GM21360 (cell line): ENCODE results near the gene PER2.
A peak's percentile ranks its signal among the peaks of the same experiment; 100 is the strongest.
"Not testable (repeated sequence)": the region's sequence is repeated elsewhere in the genome, so short reads cannot be mapped to it uniquely, and the experiment has no call there.

Experiments
- ATAC-seq: cut with Tn5 transposase; IDR thresholded peaks from one replicate; pipeline ENCODE4 v1.9.1; 2021; ENCODE audit warnings: mild to moderate bottlenecking, moderate library complexity; ENCODE audit not compliant: unreplicated experiment

PER2 gene

GRCh38 chr2:238287737-238288649 lies at the start of gene PER2:
Gene PER2 (minus strand): TSS chr2:238288610. CDS start chr2:238277936, 10,674 bp downstream.
- ATAC-seq: peak; percentile 24

DNA sequence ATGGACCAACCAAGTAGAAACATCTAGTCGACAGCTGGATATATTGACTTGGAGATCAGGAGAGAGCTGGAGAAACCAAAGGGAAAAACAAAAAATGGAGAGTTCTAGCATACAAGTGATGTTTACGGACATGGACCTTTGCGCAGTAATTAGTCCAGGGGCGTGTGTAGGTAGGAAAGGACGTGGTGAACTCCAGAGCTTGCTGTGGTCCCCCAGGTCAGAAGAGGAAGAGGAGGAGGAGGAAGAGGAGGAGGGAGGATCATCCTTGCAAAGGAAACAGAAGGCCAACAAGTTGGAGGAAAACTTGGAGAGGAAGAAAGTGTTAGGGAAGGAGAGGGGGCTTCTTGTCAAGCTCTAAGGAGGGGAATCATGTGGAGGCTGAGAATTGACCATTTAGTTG lies 49.4 kb upstream of the PER2 start:
- no peak for ATAC-seq

- no peak for ATAC-seq
Measured at GRCh38 chr2:238336793-238337444, 48.5 kb upstream of the PER2 start.

GRCh38 chr2:238336151-238336550 lies 47.7 kb upstream of the PER2 start:
- no peak for ATAC-seq

- not testable (repeated sequence) for ATAC-seq
Measured at GRCh38 chr2:238335591-238335990, 47.2 kb upstream of the PER2 start.

- no peak for ATAC-seq
Measured at GRCh38 chr2:238334885-238335284, 46.5 kb upstream of the PER2 start.

DNA sequence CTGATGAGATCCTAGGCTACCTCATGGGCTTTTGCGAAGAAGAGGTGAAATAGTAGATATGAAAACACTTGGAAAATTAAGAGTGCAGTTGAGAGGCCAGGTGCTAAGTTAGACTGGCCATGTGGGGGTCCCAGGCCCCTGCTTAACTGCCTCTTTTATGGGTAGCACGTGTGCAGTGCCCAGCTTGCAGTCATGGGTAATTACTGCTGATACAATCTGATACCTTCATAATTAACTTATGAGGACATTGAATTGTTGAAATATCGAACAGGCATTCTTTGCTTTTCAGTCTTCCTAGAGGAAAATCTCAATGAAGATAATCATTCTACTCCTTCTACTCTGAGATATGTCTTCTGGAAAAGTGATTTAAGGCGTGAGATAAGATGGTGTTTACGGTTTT lies 43.5 kb upstream of the PER2 start:
- no peak for ATAC-seq

- no peak for ATAC-seq
Measured at GRCh38 chr2:238330391-238330790, 42.0 kb upstream of the PER2 start.

DNA sequence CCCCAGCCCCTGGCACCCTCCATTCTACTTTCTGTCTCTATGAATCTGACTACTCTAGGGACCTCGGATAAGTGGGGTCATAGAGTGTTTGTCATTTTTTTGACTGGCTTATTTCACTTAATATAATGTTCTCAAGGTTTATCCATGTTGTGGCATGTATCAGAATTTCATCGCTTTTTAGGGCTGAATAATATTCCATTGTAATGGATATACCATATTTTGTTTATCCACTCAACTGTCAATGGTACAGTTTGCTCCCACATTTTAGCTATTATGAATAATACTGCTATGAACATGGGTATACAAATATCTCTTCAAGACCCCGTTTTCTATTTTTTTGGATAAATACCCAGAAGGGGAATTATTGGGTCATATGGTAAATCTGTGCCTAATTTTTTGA lies 39.3 kb upstream of the PER2 start:
- no peak for ATAC-seq

- no peak for ATAC-seq
Measured at GRCh38 chr2:238326801-238327365, 38.5 kb upstream of the PER2 start.

- ATAC-seq: no peak
Measured at GRCh38 chr2:238325694-238326093, 37.3 kb upstream of the PER2 start.

GRCh38 chr2:238324248-238324647 lies 35.8 kb upstream of the PER2 start:
- not testable (repeated sequence) for ATAC-seq

DNA sequence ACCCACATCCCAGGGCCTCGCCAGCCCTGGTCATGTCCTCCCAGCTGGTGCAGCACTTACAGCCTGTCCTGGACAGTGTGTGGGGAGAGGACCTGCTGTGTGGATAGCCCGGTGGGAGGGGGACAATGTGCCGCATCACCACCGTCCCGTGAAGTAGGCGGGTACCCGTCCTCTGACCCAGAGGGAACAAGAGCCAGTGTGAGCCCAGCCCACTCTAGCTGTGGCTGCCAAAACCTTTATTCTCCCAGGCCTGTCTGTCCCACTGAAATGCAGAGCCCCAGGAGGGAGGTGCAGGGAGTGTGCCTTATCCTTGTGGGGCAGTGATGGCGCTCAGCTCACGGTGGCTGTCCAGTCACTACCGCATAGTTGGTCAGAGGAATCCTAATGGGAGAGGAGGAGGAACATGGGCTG lies 33.6 kb upstream of the PER2 start:
- no peak for ATAC-seq

DNA sequence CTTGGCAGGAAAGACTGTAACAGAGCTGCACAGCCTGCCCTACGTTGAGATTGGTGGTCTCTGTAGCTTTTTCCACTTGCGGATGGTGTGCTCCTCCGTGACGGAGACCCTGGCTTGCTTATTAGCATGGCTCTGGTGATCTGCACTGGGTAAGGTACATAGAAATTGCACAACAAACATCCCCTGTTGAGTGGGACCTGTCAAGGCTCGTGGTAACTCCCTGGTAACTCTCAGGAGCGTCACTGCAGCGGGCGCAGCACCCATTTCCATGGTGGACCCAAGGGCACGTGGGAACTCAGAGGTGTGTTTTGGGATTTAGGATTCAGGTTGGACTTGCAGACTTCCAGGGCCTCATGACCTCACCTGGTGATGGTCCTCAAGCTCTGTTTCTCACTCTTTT lies 33.1 kb upstream of the PER2 start:
- no peak for ATAC-seq

GRCh38 chr2:238320648-238321281 lies 32.4 kb upstream of the PER2 start:
- ATAC-seq: peak; percentile 21

DNA sequence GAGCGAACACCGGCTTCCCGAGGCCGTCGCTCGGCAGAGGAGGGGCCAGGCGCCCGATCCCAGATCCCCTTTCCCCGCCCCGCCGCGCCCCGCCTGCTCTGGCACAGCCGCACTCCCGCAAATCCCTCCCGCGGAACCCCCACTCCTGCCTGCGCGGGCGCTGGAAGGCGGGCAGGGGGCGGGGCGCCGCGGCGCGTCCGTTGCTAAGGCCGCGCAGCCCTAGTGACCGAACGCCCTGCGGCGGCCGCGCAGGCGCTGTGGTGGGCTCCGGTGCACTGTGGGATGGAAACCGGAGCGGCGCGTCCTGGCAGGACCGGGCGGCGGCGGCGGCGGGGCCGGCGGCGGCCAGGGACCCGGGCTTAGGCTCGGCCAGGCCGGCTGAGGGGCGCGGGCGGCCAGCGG lies 31.8 kb upstream of the PER2 start, which contains the start of gene TRAF3IP1:
Gene TRAF3IP1 (plus strand): TSS at position 273 of the 402 bp plus-strand sequence. CDS start 145 bp downstream, outside the sequence.
- peak; percentile 96 for ATAC-seq

GRCh38 chr2:238315031-238315595 lies 26.7 kb upstream of the PER2 start:
- ATAC-seq: no peak

- no peak for ATAC-seq
Measured at GRCh38 chr2:238314576-238314975, 26.2 kb upstream of the PER2 start.

DNA sequence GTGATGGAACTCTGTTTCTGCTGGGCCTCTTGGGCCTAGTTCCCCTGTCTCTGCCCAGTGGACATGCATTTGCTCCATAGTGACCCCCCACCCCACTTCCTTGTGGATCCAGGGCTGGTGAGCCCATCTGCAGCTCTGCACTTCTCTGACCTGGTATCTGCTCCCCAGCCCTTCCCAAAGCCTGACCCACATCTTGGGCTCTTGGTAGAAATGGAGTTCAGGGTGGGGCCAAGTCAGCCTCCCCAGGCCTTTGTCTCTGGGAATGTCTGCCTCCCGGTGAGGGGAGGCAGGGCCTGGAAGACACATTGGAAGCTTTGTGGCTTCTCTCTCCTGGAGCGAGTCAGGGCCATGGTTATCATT lies 25.6 kb upstream of the PER2 start:
- no peak for ATAC-seq

GRCh38 chr2:238313289-238313990 lies 25.0 kb upstream of the PER2 start:
- ATAC-seq: no peak
